GM23248 (cell line): ENCODE data around the gene LPP.

Experiments used
- EZH2 ChIP-seq: fragments of 200-600 bp; sonication (generic); IDR thresholded peaks from 2 replicates; pipeline ENCODE4 v1.6.1; 2018; ENCODE audit warnings: antibody characterized with exemption, mild to moderate bottlenecking; ENCODE audit not compliant: insufficient read depth, poor library complexity, severe bottlenecking
- EZH2phosphoT487 ChIP-seq: fragments of 200-600 bp; sonication (generic); IDR thresholded peaks from 2 replicates; pipeline ENCODE4 v1.6.1; 2018; ENCODE audit warnings: antibody characterized with exemption, moderate library complexity, mild to moderate bottlenecking, low read depth; ENCODE audit not compliant: insufficient read depth

DNA sequence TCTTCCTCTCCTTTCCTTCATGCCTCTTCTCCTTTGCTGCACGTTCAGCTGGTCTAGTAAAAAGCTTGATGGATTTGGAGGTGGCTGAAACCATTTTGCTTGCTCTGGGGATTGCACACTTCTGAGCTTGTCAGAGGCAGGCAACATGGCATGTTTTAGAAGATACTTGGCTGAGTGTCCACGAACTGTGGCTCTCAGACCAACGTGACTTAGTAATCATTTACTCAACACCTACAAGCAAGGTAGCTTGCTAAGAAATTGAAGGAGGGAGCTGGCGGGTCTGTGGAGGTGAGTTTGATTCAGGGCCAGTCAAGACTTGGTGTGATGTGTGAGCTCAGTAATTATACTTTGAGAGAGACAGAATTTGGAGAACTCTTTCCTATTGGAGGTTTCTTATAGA lies 196.0 kb downstream of the LPP start:
- no peak for TF ChIP-seq EZH2phosphoT487
- TF ChIP-seq EZH2, result no peak
